HEK293 (cell line): ENCODE data around the gene RXFP4.
A peak's percentile ranks its signal among the peaks of the same experiment; 100 is the strongest.
"Not testable (repeated sequence)": the region's sequence is repeated elsewhere in the genome, so short reads cannot be mapped to it uniquely, and the experiment has no call there.

Experiments used
- CTCF ChIA-PET: fragments of 350-600 bp; formaldehyde crosslinking; extraction: SDS; loops from one replicate; lab custom pipeline; 2021; ENCODE audit warnings: antibody characterized with exemption; lab: Yijun Ruan, JAX
- POLR2A ChIA-PET: fragments of 300-600 bp; formaldehyde crosslinking; extraction: SDS; loops from one replicate; lab custom pipeline; 2020; ENCODE audit warnings: antibody characterized with exemption, inconsistent platforms; lab: Yijun Ruan, JAX
- H3K27ac ChIP-seq: fragments of 200-500 bp; sonication (Bioruptor generic); 2 replicates; pipeline ENCODE4 v1.5.1; 2014; ENCODE audit warnings: low read depth, low read length, control low read depth, inconsistent platforms; ENCODE audit errors: extremely low read depth
- H3K36me3 ChIP-seq, 2 experiments: fragments of 200-500 bp in 1 of 2; sonication (Bioruptor generic) in 1 of 2; 1 replicate in 1 of 2; 2 replicates in 1 of 2; pipeline ENCODE4 v1.5.1; 2014 to 2017; ENCODE audit warnings: inconsistent platforms in 2 of 2, low read length in 2 of 2; ENCODE audit not compliant: control insufficient read depth in 2 of 2, insufficient read depth in 1 of 2
- H3K4me1 ChIP-seq: fragments of 200-500 bp; sonication (Bioruptor generic); 2 replicates; pipeline ENCODE4 v1.5.1; 2014; ENCODE audit warnings: mild to moderate bottlenecking, low read length, inconsistent platforms; ENCODE audit not compliant: control insufficient read depth, insufficient read depth
- H3K4me3 ChIP-seq: 2 replicates; pipeline ENCODE4 v1.5.1; 2011; ENCODE audit warnings: low read depth, mild to moderate bottlenecking, control low read depth, low read length, moderate library complexity
- H3K9me3 ChIP-seq: fragments of 200-500 bp; sonication (Bioruptor generic); 2 replicates; pipeline ENCODE4 v1.5.1; 2014; ENCODE audit warnings: low read depth, low read length, inconsistent platforms; ENCODE audit not compliant: control insufficient read depth, insufficient read depth
- INSM2 ChIP-seq: fragments of 450-650 bp; formaldehyde crosslinking; IDR thresholded peaks from 2 replicates; pipeline ENCODE4 v1.5.1; 2016; ENCODE audit warnings: missing biosample characterization, missing genetic modification characterization
- PRDM1 ChIP-seq: fragments of 450-650 bp; formaldehyde crosslinking; IDR thresholded peaks from 2 replicates; pipeline ENCODE4; 2016; ENCODE audit warnings: missing biosample characterization, missing genetic modification characterization
- PRDM10 ChIP-seq: fragments of 450-650 bp; formaldehyde crosslinking; IDR thresholded peaks from 2 replicates; pipeline ENCODE4 v1.5.1; 2016; ENCODE audit warnings: missing biosample characterization, missing genetic modification characterization
- PRDM6 ChIP-seq: fragments of 450-650 bp; formaldehyde crosslinking; IDR thresholded peaks from 2 replicates; pipeline ENCODE4 v1.5.1; 2017; ENCODE audit warnings: missing biosample characterization, missing genetic modification characterization
- ZIC2 ChIP-seq: fragments of 450-650 bp; formaldehyde crosslinking; IDR thresholded peaks from 2 replicates; pipeline ENCODE4 v1.5.1; 2016; ENCODE audit warnings: missing biosample characterization, missing genetic modification characterization
- ZNF10 ChIP-seq: fragments of 450-650 bp; formaldehyde crosslinking; IDR thresholded peaks from 2 replicates; pipeline ENCODE4 v1.5.1; 2017; ENCODE audit warnings: missing biosample characterization, missing genetic modification characterization
- ZNF112 ChIP-seq: fragments of 450-650 bp; formaldehyde crosslinking; IDR thresholded peaks from 2 replicates; pipeline ENCODE4 v1.5.0; 2017; ENCODE audit warnings: missing biosample characterization, missing genetic modification characterization
- ZNF121 ChIP-seq: fragments of 450-650 bp; formaldehyde crosslinking; IDR thresholded peaks from 2 replicates; pipeline ENCODE4 v1.5.1; 2016; ENCODE audit warnings: missing biosample characterization, missing genetic modification characterization
- ZNF169 ChIP-seq: fragments of 450-650 bp; formaldehyde crosslinking; IDR thresholded peaks from 2 replicates; pipeline ENCODE4 v1.5.1; 2016; ENCODE audit warnings: missing biosample characterization, missing genetic modification characterization
- ZNF24 ChIP-seq: fragments of 450-650 bp; formaldehyde crosslinking; IDR thresholded peaks from 2 replicates; pipeline ENCODE4 v1.5.1; 2016; ENCODE audit warnings: missing biosample characterization, missing genetic modification characterization
- ZNF366 ChIP-seq: fragments of 450-650 bp; formaldehyde crosslinking; conservative IDR thresholded peaks from 2 replicates; pipeline ENCODE4 v1.5.1; 2016; ENCODE audit warnings: missing biosample characterization, missing genetic modification characterization
- ZNF394 ChIP-seq: fragments of 450-650 bp; formaldehyde crosslinking; IDR thresholded peaks from 2 replicates; pipeline ENCODE4 v1.5.1; 2016; ENCODE audit warnings: missing biosample characterization, missing genetic modification characterization, mild to moderate bottlenecking, moderate library complexity, borderline replicate concordance
- ZNF791 ChIP-seq: fragments of 450-650 bp; formaldehyde crosslinking; IDR thresholded peaks from 2 replicates; pipeline ENCODE4 v1.5.1; 2016; ENCODE audit warnings: missing biosample characterization, missing genetic modification characterization

The RXFP4 gene

GRCh38 chr1:155893389-155894142, 47.9 kb upstream of the RXFP4 start (continued):
- TF ChIP-seq PRDM1 (peak; percentile 52; the same call in 1 of the 2 replicates), INSM2 (tag by site-specific recombination) (0 out of 2 replicates have a peak, but pooled peaks have one; percentile 35), ZNF10 (tag by site-specific recombination) (no peak), ZIC2 (no peak), ZNF24 (tag by site-specific recombination) (0 out of 2 replicates have a peak, but pooled peaks have one; percentile 25), ZNF394 (tag by site-specific recombination) (peak; percentile 12; the same call in 1 of the 2 replicates), ZNF791 (no peak), PRDM6 (tag by site-specific recombination) (peak; percentile 86), ZNF169 (tag by site-specific recombination) (no peak), PRDM10 (tag by site-specific recombination) (0 out of 2 replicates have a peak, but pooled peaks have one; percentile 10), ZNF366 (tag by site-specific recombination) (peak; percentile 59), ZNF112 (tag by site-specific recombination) (no peak)
- TF ChIP-seq, all 188 proteins: peak for 14

- POLR2A ChIA-PET, result interaction anchor here (0.7 kb wide), 1 partner anchor 25 kb away, joined by 3 read pairs; no protein-coding TSS in a partner anchor
- TF ChIP-seq ZNF121 (tag by site-specific recombination), result peak; percentile 62; the same call in 1 of the 2 replicates
- H3K9me3 ChIP-seq, H3K4me1 ChIP-seq, H3K27ac ChIP-seq, H3K4me3 ChIP-seq: not testable (repeated sequence)
- CTCF ChIA-PET, result interaction anchor here (0.5 to 1.0 kb wide), 4 partner anchors 13 to 171 kb away, joined by 3 to 5 read pairs (median 3); no protein-coding TSS in a partner anchor
- peaks cover 17 to 43% of the 10 kb centered on the region in 2 experiments for H3K36me3 ChIP-seq
These were observed 45.8 kb upstream of the RXFP4 start for GRCh38 chr1:155895617-155896016.

- CTCF ChIA-PET, H3K27ac ChIP-seq, POLR2A ChIA-PET, H3K9me3 ChIP-seq, H3K4me3 ChIP-seq, H3K4me1 ChIP-seq: not testable (repeated sequence)
- H3K36me3 ChIP-seq, result peaks cover 26 to 52% of the 10 kb centered on the region in 2 experiments
These were observed 45.0 kb upstream of the RXFP4 start for GRCh38 chr1:155896476-155896875.
